NOMO-1 treated with dmso at 0.1 percent for 144 hours (cell line): ENCODE data around the gene DYRK2.
A peak's percentile ranks its signal among the peaks of the same experiment; 100 is the strongest.

Source experiments
- DNase-seq: peaks from one replicate; lab custom pipeline; 2025; ENCODE audit not compliant: unreplicated experiment; lab: John Stamatoyannopoulos, UW

Gene DYRK2

DNA sequence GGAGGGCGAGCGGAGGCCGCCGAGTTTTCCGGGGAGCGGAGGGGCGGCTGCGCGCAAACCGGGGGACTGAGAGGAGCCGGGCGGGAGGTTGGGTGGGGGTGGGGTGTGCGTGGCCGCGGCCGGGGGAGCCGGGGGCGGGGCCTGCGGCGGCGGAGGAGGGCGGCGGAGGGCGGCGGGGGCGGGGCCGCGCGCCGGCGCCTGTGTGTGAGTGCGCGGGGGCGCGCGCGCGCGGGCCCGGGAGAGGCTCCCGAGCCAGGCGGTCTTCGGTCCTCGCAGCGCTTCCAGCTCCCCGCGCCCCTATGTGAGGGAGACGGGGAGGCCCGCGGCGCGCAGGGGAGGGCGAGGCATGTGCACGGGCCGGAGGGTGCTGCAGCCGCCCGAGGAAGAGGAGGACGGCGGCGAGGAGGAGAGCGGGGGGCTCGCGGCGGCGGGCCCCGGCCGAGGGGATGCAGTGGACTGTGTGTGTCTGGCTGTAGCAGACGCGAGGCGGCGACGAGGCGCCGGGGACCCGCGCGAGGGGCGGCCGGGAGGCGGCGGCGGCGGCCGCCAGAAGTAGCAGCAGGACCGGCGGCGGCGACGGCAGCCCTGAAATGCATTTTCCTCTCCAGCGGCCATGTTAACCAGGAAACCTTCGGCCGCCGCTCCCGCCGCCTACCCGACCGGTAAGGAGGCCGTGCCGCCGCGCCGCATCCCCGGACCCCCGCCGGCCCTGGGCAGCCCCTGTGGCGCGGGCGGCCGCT lies at the start of gene DYRK2:
TSS of gene DYRK2 (plus strand) at position 225 of the 740 bp plus-strand sequence. CDS start at position 614, 389 bp downstream.
- peak; percentile 38 for DNase-seq

DNA sequence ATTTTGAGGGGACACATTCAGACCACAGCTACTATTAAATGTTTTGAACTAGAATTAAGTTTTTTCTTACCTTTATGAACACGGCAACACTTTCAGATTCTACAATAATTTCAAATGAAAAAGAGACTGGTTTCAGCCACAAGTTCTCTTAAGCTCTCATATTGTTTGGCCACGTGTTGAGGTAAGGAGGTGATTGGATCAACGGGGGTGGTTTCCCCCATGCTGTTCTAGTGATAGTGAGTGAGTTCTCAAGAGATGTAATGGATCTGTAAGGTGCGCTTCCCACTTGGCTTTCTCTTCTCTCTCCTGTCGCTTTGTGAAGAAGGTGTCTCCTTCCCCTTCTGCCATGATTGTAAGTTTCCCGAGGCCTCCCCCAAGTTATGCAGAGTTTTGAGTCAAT lies 48.9 kb upstream of the DYRK2 start:
- DNase-seq: no peak

DNA sequence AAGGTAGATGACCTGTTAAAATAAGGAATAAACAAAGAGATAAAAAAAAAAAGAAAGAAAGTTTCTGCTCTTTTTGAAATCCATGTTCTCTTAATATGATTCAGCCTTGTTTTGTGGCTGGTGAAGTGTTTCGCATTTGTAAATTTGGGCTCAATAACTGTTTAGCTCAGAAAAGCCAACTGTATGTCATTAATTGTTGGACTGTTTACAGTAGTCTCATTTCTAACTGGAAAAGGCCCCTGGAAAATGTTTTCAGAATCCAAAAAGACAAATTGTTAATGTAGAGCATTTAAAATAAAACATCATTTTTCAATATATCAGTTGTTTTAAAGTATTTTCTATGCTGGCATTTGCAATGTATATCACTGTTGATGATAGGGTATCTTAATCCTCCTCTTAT lies 47.4 kb upstream of the DYRK2 start:
- no peak for DNase-seq

DNA sequence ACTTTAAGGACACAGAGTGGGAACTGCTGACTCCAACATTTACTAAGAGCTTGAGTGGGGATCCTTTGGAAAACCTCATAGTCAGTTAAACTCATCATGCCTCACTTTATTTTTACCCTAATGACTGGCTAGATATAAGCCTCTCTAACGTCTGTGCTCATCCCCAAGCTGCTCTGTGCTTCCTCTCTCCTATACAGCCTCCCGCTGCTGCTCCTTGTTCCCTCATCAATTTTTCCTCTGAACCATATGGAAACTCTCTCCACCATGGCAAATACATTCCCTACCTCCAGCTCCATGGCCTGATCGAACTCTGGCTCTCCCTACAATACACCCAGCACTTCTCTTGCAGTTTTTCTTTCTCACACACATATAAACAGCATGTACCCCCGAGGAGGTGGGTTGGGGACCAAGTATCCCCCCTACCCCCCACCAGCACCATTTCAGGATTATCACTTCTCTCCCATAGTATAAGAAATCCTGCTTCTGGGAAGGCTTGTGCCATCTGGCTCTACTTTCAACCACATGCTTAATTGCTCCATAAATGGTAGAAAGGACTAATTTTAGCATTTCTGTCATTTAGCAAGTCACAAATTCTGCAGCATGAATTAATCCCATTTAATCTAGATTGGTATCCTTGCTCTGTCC lies 39.2 kb upstream of the DYRK2 start:
- DNase-seq: no peak

DNA sequence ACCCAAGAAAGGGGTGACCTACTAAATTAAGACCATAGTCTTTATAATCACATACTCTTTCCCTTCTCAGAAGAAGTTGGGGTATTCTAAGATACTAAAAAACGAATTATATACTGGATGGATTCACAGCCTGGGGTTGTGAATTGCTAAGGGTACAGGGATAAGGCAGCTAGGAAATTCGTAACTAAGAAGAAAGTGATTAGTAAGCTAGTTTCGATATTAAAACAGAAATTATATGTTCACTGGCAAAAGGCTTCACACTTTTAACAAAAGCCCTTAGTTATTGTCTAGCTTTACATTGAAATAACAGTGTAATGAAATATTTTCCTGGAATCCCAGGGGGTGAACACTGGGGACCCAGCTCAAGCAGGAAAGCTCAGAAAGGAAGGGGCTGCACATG lies 35.5 kb upstream of the DYRK2 start:
- DNase-seq: no peak

DNA sequence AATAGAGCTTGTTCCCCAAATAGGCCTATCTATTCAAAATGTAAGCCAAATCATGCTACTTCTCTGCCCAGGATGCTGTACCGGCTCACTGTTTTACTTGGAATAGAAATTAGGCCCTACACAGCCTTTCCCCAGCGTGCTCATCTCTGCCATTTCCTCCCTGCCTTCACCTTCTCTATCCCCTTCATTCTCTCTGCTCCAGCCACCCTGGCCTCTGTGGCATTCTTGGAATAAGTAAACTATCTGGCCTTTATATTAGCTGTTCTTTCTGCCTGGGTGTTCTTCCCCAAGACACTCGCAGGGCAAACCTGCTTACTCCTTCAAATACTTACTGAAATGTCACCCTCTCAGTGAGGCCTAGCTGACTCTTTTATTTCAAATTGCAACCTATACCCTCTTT lies 30.9 kb upstream of the DYRK2 start:
- no peak for DNase-seq

DNA sequence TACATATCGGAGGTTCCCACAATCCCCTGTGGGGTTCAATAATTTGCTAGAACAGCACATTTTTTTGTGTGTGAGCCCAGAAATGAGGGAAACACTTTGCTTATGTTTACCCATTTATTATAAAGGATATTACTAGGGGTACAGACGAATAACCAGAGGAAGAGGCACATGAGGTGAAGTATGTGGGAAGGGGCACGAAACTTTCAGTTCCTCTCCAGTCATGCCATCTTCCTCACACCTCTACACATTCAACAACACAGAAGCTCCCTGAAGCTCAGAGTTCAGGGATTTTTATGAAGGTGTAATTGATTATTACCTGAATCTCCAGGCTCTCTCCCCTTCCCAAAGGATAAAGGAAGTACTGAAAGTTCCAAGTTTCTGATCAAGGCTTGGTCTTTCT lies 30.2 kb upstream of the DYRK2 start:
- no peak for DNase-seq

DNA sequence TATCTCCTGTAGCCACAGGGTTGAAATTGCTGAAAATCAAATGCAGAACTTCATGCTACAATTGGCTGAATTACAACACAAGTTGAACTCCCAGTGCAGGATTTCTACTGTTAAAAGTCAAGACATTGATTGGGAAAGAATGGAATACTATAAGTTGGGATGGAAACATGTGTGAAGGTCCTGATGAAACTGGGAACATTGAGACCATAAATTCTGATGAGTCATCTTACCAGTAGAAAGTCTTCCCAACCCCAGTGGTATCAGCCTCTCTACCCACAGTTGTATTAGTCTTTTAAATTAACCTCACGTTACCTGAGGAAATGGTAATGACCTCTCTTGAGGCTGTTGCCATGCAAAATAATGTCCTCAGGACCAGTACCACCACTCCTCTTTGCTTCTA lies 27.4 kb upstream of the DYRK2 start:
- DNase-seq: no peak

DNA sequence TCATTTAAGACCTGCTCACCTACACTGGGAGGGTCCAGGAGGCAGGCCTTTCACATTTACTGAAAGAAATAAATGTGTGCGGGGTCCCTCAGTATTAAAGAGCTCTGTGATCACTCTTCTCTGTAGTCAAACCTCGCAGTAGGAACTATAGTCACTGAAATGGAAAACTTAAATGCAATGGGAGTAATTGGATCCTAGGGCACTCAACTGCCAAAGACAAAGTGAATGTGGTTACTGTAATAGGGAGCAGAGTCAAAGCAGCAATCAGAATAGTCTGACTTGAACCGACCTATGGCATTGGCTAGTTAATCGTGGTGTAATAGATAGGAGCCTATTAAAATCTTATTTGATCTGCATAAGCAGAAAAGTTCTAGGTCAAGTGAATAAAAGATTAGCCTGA lies 26.6 kb upstream of the DYRK2 start:
- no peak for DNase-seq

DNA sequence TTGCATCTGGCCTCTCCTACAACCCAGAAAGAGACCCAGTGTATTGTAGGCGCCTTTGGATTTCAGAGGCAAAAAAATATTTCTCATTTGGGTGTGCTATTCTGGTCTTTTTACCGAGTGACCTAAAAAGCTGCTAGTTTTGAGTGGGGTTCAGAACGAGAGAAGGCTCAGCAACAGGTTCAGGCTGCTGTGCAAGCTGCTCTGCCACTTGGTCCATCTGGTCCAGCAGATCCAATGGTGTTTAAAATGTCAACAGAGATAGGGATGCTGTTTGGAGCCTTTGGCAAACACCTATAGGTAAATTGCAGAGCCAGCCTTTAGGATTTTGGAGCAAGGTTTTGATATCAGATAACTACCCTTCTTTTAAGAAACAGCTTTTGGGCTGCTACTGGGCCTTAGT lies 25.3 kb upstream of the DYRK2 start:
- no peak for DNase-seq

DNA sequence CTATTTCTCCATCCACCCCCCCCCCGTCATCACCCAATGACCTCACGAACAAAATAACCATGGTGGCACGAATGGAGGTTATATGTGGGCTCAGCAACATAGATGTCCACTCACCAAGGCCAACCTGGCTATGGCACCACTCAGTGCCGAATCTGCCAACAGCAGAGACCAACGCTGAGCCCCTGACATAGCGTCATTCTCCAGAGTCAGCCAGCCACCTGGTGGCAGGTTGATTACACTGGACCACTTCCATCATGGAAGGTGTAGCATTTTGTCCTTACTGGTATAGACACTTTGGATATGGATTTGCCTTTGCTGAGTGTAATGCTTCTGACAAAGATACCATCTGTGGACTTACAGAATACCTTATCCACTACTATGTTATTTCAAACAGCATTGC lies 24.2 kb upstream of the DYRK2 start:
- no peak for DNase-seq

DNA sequence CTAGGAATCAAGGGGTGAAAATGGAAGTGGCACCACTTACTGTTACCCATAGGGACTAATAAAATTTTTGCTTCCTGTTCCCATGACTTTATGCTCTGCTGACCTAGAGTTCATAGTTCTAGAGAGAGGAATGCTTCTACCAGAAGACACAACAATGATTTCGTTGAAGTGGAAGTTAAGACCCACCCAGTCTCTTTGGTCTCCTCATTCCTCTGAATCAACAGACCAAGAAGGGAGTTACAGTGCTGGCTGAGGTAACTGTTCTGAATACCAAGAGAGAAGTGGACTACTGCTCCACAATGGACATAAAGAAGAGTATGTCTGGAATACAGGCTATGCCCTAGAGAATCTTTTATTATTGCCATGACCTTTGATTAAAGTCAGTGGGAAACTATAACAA lies 23.5 kb upstream of the DYRK2 start:
- no peak for DNase-seq

DNA sequence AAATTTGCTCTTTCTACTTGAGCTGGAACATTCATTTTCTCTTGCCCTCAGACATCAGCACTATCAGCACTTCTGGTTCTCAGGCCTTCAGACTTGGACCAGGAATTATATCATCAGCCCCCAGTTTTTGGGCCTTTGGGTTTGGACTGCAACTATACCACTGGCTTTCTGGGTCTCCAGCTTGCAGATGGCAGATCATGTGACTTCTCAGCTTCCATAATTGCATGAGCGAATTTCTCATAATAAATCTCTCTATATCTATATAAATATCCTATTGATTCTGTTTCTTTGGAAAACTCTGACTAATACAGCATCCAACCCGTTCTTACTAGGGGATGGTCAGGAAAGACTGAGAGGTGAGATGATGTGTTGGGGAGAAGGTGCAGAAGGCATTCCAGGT lies 22.4 kb upstream of the DYRK2 start:
- DNase-seq: no peak

DNA sequence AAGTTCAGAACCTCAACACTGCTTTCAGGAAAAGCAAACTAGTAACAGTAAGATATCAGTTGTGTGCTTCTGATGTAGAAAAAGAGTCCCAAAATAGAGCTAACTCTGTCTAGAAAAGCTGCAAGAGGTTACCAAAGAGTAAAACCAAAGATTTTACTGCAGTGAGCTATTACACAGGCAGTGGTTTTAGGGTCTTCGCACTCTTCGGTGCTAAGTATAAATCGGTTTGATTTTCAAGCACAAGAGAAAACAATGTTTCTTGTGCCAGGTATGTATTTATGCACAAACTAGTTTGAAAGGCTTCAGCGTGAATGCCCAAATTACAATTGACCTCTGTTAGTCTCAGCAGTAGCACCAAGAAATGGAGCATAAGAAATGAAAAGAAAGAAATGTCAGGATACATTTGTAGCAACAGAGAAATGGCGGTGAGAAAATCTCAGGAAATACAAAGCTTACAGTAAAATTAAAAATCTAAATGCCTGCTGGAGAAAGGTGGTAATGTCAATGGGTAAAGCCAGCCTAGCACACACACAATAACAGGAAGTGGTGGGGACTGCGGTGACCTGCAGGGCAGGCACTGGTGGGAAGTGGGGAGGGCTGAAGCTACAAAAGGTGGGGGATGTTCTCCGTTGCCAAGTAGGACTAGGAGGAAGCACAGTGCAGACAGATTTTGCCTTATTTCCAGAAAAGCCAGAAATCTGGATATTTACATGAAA lies 18.0 kb upstream of the DYRK2 start:
- DNase-seq: peak; percentile 93

DNA sequence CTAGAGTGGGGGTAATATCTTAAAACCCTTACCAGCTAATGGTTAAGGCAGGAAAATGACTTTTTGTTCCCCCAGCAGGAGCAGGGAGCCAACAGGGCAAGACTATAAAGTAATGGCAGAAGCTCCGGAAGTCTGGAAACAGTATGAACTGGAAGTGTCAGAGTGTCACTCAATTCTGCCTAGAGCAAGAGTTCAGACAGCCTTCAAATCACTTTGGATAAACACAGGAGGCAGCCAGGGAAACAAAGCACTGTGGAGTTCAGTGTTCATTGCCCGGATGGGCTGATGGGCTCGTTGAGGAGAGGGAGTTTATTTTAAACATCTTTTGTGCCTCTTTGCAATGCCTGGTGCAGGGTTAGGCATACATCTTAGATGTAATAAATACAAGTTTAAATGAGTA lies 16.5 kb upstream of the DYRK2 start:
- DNase-seq: no peak

DNA sequence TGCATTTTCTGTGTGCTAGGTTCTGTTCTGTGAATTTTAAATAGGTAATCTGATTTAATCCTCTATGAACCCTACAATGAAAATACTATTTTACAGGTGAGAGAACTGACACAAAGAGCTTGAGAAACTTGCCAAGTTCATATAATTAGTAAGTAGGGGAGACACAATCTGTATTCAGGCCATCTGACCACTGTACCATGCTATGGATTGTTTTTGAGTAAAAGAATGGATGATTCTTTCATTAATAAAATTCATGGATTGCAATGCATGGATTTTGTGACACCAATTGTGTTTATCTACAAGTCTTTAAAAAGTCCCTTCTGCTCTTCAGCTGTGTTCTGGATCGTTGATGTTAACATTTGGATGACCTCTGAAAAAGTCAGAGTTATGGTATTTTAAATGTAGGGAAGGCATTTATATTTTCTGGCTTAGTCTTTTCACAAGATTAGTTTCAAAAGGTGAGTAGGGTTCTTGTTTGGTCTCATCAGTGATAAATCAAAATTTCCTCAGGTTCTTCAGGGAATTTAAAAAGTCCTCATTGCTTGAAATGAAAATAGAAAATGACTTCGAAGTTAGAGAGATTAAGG lies 15.4 kb upstream of the DYRK2 start:
- DNase-seq: no peak

DNA sequence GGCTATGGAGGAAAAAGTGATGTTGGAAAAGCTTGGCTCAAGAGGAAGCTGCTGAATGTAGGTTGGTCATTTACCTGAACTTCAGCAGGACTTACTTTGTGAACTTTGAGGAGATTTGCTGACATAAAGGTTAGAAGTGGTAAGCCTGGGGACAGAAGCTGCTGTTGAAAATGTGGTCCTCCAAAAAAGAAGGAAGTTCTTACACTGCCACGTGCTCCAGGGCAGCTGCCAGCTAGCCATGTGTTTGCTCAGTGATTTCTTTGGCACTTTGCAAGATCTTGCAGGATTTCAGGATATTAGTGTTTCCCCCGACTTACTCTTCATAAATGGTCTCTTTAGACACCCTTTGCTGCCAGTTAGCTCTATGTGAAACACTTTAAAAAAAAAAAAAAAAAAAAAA lies 14.8 kb upstream of the DYRK2 start:
- peak; percentile 5 for DNase-seq

DNA sequence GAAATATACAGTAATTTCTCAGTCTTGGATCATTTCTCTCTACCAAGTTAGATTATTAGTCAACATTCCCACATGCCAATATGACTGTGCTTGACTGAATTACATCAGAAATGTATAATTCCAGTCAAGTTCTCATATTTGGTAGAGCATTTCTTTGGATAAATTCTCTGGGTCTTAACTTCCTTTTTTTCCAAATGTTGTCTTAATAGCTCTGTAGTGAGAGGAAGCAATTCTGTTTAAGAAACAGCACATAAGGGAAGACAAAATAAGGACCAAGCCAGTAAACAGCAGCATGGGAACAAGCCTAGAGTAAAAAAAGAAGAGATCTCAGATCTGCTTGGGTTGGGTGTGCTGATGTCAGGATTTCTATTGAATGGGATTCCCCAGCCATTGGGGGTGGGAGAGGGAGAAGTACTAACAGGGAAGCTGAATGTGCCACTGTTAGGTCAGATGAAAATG lies 14.2 kb upstream of the DYRK2 start:
- DNase-seq: no peak

DNA sequence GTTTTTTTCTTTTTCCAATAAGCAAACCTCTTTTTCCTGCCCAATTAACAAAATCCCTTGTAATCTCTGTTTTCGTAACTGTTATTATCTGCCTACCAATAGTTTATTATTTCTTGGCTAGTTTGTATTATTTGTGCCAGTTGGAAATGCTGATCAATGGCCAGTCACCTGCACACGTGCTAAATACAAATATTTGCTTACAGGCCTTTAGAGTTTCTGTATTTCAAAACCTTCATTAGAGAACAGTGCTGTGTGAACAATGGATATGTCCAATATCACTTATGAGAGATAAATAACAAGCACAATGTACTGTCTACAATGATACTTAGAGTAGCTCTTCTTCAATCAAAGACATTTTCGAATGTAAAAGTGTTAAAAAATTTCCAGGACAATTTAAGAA lies 10.8 kb upstream of the DYRK2 start:
- no peak for DNase-seq

DNA sequence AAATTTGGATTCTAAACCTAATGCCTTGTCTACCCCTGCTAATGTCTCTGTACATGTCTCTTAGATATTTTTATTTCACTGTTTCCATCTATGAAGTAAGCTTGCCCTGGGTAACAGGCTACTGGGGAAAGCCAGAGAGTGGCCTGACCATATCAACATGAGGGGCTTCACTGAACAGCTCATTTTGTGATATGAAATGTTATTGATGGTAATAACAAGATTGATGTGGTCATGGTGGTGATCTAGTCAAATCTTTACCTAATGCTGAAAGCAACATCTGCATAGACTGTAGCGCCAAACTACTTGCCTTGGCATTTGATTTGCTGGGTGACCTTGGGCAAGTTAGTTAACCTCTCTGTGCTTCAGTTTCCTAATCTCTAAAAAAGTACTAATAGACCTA lies 9.9 kb upstream of the DYRK2 start:
- DNase-seq: no peak

DNA sequence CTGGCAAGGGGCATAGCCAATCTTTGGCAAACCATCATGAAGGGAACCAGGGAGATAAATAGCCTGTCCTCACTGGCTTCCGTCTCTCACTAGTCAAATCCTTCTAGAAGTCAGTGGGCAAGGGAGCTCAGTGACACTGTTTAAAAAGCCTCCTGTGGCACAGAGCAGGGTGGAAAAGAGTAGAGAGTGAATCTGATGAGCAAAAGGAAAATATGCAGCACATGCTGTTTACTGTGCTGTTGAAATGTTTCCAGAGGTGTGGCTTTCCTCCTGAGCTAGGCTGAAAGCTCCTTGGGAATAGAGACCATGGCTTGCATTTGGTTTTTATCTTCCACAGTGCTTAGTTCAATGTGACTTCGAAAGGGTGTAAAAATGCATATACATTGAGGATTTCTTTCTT lies 7.7 kb upstream of the DYRK2 start:
- no peak for DNase-seq

DNA sequence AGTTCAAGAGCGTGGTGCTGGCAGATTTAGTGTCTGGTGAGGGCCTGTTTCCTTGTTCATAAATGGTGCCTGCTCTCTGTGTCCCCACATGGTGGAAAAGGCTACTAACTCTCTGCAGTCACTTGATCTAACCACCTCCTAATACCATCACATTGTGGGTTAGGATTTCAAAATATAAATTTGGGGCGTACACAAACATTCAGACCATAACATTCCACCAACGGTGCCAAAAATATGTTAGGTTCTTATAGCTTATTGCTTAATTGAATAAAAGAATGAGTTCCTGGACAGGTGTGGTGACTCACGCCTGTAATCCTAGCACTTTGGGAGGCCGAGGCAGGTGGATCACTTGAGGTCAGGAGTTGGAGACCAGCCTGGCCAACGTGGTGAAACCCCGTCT lies 3.4 kb upstream of the DYRK2 start:
- DNase-seq: no peak
